Keratinocyte (primary cell): ENCODE measurements around the gene TXNRD2. TPM values are rescaled to one million over a fixed set of nuclear protein-coding genes. Genes with fewer than 3 reads are reported as not detected.

ENCODE experiments used
- DNase-seq: peaks from one replicate; pipeline ENCODE4 v3.0.0-alpha.2; 2011; ENCODE audit warnings: low read depth, missing footprints, low spot score
- FAIRE-seq: peaks from 2 replicates; lab custom pipeline; 2011; peaks lifted over from hg19 to GRCh38; lab: Jason Lieb, UNC
- H2AFZ ChIP-seq: 2 replicates; pipeline ENCODE4 v1.6.0; 2012; ENCODE audit warnings: low read length, control low read depth, inconsistent platforms; ENCODE audit not compliant: control insufficient read depth
- H3K27ac ChIP-seq: 2 replicates; pipeline ENCODE4 v1.5.1; 2011; ENCODE audit warnings: low read length; ENCODE audit not compliant: control insufficient read depth, insufficient read depth
- H3K27me3 ChIP-seq: 3 replicates; pipeline ENCODE4 v1.6.0; 2011; ENCODE audit warnings: low read length; ENCODE audit not compliant: control insufficient read depth, insufficient read depth; ENCODE audit errors: extremely low read depth
- H3K36me3 ChIP-seq, 2 experiments: 2 replicates in 1 of 2; 3 replicates in 1 of 2; pipeline ENCODE4 v1.5.1; 2011; ENCODE audit warnings: low read length in 2 of 2, mild to moderate bottlenecking in 1 of 2; ENCODE audit not compliant: control insufficient read depth in 2 of 2, insufficient read depth in 2 of 2; ENCODE audit errors: extremely low read depth in 1 of 2
- H3K4me1 ChIP-seq: 3 replicates; pipeline ENCODE4 v1.5.1; 2011; ENCODE audit warnings: low read length; ENCODE audit not compliant: control insufficient read depth, insufficient read depth; ENCODE audit errors: extremely low read depth
- H3K4me2 ChIP-seq: 3 replicates; pipeline ENCODE4 v1.6.0; 2011; ENCODE audit warnings: low read depth, low read length; ENCODE audit not compliant: control insufficient read depth, insufficient read depth; ENCODE audit errors: extremely low read depth
- H3K4me3 ChIP-seq, 3 experiments: fragments of 200-600 bp in 1 of 3; sonication (generic) in 1 of 3; 2 replicates in 2 of 3; 3 replicates in 1 of 3; pipeline ENCODE4 v1.5.1; 2011 to 2016; ENCODE audit warnings: low read length in 3 of 3, mild to moderate bottlenecking in 3 of 3, control low read depth in 2 of 3, inconsistent platforms in 1 of 3, low read depth in 1 of 3, mixed read lengths in 1 of 3, mixed run types in 1 of 3, moderate library complexity in 1 of 3; ENCODE audit not compliant: control insufficient read depth in 2 of 3, insufficient read depth in 2 of 3; ENCODE audit errors: extremely low read depth in 1 of 3
- H3K79me2 ChIP-seq: 2 replicates; pipeline ENCODE4 v1.6.0; 2012; ENCODE audit warnings: low read length; ENCODE audit not compliant: control insufficient read depth, insufficient read depth
- H3K9ac ChIP-seq: 3 replicates; pipeline ENCODE4 v1.6.0; 2011; ENCODE audit warnings: low read length; ENCODE audit not compliant: control insufficient read depth, insufficient read depth; ENCODE audit errors: extremely low read depth
- H3K9me1 ChIP-seq: 3 replicates; pipeline ENCODE4 v1.6.0; 2011; ENCODE audit warnings: low read length; ENCODE audit not compliant: control insufficient read depth, insufficient read depth; ENCODE audit errors: extremely low read depth
- H3K9me3 ChIP-seq: 2 replicates; pipeline ENCODE4 v1.5.1; 2012; ENCODE audit warnings: low read depth, low read length; ENCODE audit not compliant: control insufficient read depth
- H4K20me1 ChIP-seq: 3 replicates; pipeline ENCODE4 v1.6.0; 2011; ENCODE audit warnings: low read length; ENCODE audit not compliant: control insufficient read depth, insufficient read depth; ENCODE audit errors: extremely low read depth
- EZH2 ChIP-seq: IDR thresholded peaks from one replicate; pipeline ENCODE4 v1.6.1; 2012; ENCODE audit warnings: inconsistent platforms, mild to moderate bottlenecking, low read length, moderate library complexity
- dilution Hi-C: fragments of 300-500 bp; cut with MboI; formaldehyde crosslinking; loops from one replicate; pipeline ENCODE4 v1.7.0; 2020; ENCODE audit warnings: low sequenced_read_pairs; ENCODE audit not compliant: extremely low pct_ligation_motif_present
- polyA plus RNA-seq, 5 experiments: library from polyadenylated mRNA; depleted of rRNA in 3 of 5; stranded (reverse) in 3 of 5; stranded (forward) in 1 of 5; unstranded in 1 of 5; fragments of >200 nt; gene quantifications; 1 replicate in 1 of 5; 2 replicates in 3 of 5; 3 replicates in 1 of 5; pipeline versions ENCODE4 v1.2.1 to v1.2.3, GENCODE V29; 2011 to 2012; ENCODE audit warnings: missing spikeins in 2 of 5, low read depth in 1 of 5, low replicate concordance in 1 of 5
- TF ChIP-seq, protein P1 (sequence below), 3 experiments: IDR thresholded peaks in 1 of 3; conservative IDR thresholded peaks in 1 of 3; optimal IDR thresholded peaks in 1 of 3; 2 replicates in 2 of 3; 3 replicates in 1 of 3; pipeline versions ENCODE3 to v1.5.1; 2011; ENCODE audit warnings: low read length in 3 of 3, mild to moderate bottlenecking in 3 of 3, moderate library complexity in 2 of 3, control low read depth in 1 of 3, inconsistent platforms in 1 of 3; ENCODE audit not compliant: insufficient read depth in 2 of 3; ENCODE audit errors: extremely low read depth in 1 of 3

Gene TXNRD2
- polyA plus RNA-seq, 1 donor (not counting 4 experiments of a cell fraction or from before 2014, with no cell fraction given) = 16.0 TPM

DNA sequence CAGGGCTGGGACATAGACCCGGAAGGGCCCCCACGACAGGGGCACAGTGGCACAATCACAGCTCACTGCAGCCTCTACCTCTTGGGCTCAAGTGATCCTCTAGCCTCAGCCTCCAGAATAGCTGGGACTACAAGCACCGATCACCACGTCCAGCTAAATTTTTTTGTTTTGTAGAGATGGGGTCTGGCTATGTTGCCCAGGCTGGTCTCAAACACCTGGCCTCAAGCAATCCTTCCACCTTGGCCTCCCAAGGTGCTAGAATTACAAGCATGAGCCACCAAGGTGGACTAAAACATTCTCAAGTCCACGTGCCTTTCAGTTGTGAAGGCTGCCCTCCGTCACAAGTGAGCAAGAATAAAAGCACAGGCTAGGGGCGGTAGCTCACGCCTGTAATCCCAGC, 10.1 kb downstream of the TXNRD2 start:
- Histone ChIP-seq H3K27ac (no peak overlapping the region), H3K4me1 (no peaks in the 10 kb centered on the region), H3K4me3 (no peak overlapping the region), H2AFZ (no peak overlapping the region), H3K79me2 (no peaks in the 10 kb centered on the region), H3K36me3 (peaks cover 2 to 3% of the 10 kb centered on the region in 2 experiments), H3K27me3 (no peaks in the 10 kb centered on the region), H3K9me3 (no peaks in the 10 kb centered on the region), H3K4me2 (no peak overlapping the region), H4K20me1 (no peaks in the 10 kb centered on the region), H3K9ac (no peak overlapping the region), H3K9me1 (no peaks in the 10 kb centered on the region)
- no peak for FAIRE-seq
- TF ChIP-seq, protein P1, sequence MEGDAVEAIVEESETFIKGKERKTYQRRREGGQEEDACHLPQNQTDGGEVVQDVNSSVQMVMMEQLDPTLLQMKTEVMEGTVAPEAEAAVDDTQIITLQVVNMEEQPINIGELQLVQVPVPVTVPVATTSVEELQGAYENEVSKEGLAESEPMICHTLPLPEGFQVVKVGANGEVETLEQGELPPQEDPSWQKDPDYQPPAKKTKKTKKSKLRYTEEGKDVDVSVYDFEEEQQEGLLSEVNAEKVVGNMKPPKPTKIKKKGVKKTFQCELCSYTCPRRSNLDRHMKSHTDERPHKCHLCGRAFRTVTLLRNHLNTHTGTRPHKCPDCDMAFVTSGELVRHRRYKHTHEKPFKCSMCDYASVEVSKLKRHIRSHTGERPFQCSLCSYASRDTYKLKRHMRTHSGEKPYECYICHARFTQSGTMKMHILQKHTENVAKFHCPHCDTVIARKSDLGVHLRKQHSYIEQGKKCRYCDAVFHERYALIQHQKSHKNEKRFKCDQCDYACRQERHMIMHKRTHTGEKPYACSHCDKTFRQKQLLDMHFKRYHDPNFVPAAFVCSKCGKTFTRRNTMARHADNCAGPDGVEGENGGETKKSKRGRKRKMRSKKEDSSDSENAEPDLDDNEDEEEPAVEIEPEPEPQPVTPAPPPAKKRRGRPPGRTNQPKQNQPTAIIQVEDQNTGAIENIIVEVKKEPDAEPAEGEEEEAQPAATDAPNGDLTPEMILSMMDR (optimal IDR thresholded peaks at IDR 0.05 in 1 of 3, IDR thresholded peaks at IDR 0.05 in 1 of 3, conservative IDR thresholded peaks at IDR 0.05 in 1 of 3; ENCODE audit: extremely low read depth in 1 of 3, insufficient read depth in 2 of 3, low read length in 3 of 3) = no peak
- no peak for TF ChIP-seq EZH2
- dilution Hi-C loops = no loop called here
- DNase-seq = no peak

DNA sequence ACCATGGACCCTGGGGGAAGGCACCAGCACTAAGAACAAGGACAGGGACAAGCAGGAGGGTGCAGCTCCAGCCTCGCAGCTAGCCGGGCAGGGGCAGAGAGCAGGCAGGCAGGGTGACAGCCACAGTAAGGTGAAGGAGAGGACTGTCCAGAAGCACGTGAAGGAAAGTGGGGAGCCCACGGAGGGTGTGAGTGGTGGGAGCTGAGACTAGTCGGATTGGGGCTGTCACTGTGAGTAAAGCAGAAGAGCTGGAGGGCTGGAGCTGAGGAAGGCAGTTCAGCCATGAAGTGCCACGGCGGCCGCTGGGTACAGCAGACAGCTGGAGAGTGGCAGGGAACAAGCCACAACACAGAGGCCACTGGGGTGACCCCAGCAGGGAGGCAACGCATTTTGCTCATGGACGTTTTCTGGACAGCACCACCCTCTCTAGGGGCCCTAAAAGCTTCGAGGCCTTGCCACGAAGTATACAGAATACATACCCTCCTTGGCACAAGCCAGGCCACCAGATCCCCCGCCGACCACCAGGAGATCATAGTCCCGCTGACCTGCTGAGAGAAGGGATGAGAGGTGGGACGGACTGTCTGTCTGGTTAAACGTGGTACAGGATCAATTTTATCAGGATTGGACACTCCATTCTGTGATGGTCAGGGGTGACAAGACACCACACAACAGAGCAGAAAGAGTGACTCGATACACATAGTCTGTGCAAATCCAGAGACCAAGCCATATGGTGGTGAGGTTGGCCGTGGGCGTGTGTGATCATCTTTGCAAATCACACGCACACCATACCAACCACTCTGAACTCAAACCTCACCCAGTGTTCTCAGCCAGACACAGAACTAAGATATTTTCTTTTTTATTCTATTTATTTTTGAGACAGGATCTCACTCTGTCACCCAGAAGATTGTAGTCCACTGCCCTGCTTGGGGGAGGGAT, 10.8 kb downstream of the TXNRD2 start:
- FAIRE-seq (no peak), DNase-seq (no peak)
- Histone ChIP-seq H3K9me3 (no peaks in the 10 kb centered on the region), H3K9ac (no peak overlapping the region), H3K4me1 (no peaks in the 10 kb centered on the region), H3K27ac (no peak overlapping the region), H4K20me1 (no peaks in the 10 kb centered on the region), H3K4me3 (no peak overlapping the region), H3K4me2 (no peak overlapping the region), H3K27me3 (no peaks in the 10 kb centered on the region), H3K36me3 (peaks cover 2 to 3% of the 10 kb centered on the region in 2 experiments), H3K9me1 (no peaks in the 10 kb centered on the region), H3K79me2 (no peaks in the 10 kb centered on the region), H2AFZ (no peak overlapping the region)
- TF ChIP-seq, protein P1 (optimal IDR thresholded peaks at IDR 0.05 in 1 of 3, IDR thresholded peaks at IDR 0.05 in 1 of 3, conservative IDR thresholded peaks at IDR 0.05 in 1 of 3; ENCODE audit: extremely low read depth in 1 of 3, insufficient read depth in 2 of 3, low read length in 3 of 3) = no peak
- TF ChIP-seq EZH2 = no peak
- dilution Hi-C loops = no loop called here
